C4-2B (cell line): ENCODE data around the gene PIP4K2C.

Source experiments
- ZFX ChIP-seq: fragments of 450-650 bp; IDR thresholded peaks from 2 replicates; pipeline ENCODE4 v1.6.1; 2017
- TF ChIP-seq, protein P1 (sequence below): fragments of 450-650 bp; conservative IDR thresholded peaks from 2 replicates; pipeline ENCODE4 v1.5.1; 2017; ENCODE audit warnings: mild to moderate bottlenecking

DNA sequence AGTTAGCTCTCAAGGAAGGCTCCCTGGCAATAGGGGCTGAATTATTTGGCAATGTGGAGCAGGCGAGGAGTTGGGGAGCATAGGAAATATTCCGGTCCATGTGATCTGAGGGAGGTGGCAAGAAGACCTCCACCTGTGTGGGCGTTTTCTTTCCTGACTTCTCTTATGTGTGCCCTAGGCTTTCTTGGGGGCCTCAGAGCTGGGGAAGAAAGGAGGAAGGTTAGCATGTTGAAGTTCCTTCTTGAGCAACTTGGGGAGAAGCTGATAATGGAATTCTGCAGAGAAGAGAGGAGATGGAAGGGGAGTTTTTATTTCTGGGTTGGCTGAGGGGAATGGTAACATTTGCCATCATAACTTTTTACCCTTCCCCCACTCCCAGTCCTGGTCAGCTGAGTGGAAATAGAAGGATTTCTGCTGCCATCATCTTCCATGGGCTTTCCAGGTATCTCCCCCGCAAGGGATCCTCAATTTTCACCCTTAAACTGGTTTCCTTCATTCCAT lies 14.9 kb downstream of the PIP4K2C start:
- TF ChIP-seq, protein P1, sequence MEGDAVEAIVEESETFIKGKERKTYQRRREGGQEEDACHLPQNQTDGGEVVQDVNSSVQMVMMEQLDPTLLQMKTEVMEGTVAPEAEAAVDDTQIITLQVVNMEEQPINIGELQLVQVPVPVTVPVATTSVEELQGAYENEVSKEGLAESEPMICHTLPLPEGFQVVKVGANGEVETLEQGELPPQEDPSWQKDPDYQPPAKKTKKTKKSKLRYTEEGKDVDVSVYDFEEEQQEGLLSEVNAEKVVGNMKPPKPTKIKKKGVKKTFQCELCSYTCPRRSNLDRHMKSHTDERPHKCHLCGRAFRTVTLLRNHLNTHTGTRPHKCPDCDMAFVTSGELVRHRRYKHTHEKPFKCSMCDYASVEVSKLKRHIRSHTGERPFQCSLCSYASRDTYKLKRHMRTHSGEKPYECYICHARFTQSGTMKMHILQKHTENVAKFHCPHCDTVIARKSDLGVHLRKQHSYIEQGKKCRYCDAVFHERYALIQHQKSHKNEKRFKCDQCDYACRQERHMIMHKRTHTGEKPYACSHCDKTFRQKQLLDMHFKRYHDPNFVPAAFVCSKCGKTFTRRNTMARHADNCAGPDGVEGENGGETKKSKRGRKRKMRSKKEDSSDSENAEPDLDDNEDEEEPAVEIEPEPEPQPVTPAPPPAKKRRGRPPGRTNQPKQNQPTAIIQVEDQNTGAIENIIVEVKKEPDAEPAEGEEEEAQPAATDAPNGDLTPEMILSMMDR = no peak
- TF ChIP-seq ZFX = no peak
